OCI-LY1 (cell line): ENCODE results near the gene TBXT.

ENCODE experiments used
- H2AFZ ChIP-seq: fragments of 200-600 bp; sonication (generic), shearing (Covaris generic); 2 replicates; pipeline ENCODE4 v1.6.0; 2014; ENCODE audit warnings: antibody characterized with exemption, mild to moderate bottlenecking, low read length
- H3F3A ChIP-seq: fragments of 200-600 bp; sonication (generic), shearing (Covaris generic); 2 replicates; pipeline ENCODE4 v1.6.0; 2014; ENCODE audit warnings: mild to moderate bottlenecking, antibody characterized with exemption, low read length, moderate library complexity; ENCODE audit not compliant: insufficient read depth
- H3K27ac ChIP-seq: fragments of 200-600 bp; sonication (generic); 2 replicates; pipeline ENCODE4 v1.5.1; 2014; ENCODE audit warnings: low read length, mixed run types, mild to moderate bottlenecking, low read depth; ENCODE audit not compliant: poor library complexity, severe bottlenecking
- H3K27me3 ChIP-seq: fragments of 200-600 bp; sonication (generic); 2 replicates; pipeline ENCODE4 v1.6.0; 2014; ENCODE audit warnings: antibody characterized with exemption, mild to moderate bottlenecking, low read length, moderate library complexity; ENCODE audit not compliant: insufficient read depth
- H3K36me3 ChIP-seq: fragments of 200-600 bp; sonication (generic); 2 replicates; pipeline ENCODE4 v1.6.1; 2014; ENCODE audit warnings: mild to moderate bottlenecking, antibody characterized with exemption, low read length, moderate library complexity, mixed read lengths; ENCODE audit not compliant: insufficient read depth
- H3K4me1 ChIP-seq: fragments of 200-600 bp; sonication (generic); 2 replicates; pipeline ENCODE4 v1.5.1; 2014; ENCODE audit warnings: mild to moderate bottlenecking, low read length, moderate library complexity; ENCODE audit not compliant: insufficient read depth, severe bottlenecking
- H3K4me2 ChIP-seq: fragments of 200-600 bp; sonication (generic), shearing (Covaris generic); 2 replicates; pipeline ENCODE4 v1.6.1; 2014; ENCODE audit warnings: low read length
- H3K4me3 ChIP-seq: fragments of 200-600 bp; sonication (generic); 2 replicates; pipeline ENCODE4 v1.5.1; 2014; ENCODE audit warnings: low read length, low read depth, mild to moderate bottlenecking, mixed read lengths; ENCODE audit not compliant: poor library complexity, severe bottlenecking
- H3K79me2 ChIP-seq: fragments of 200-600 bp; shearing (Covaris generic); 2 replicates; pipeline ENCODE4 v1.6.1; 2016; ENCODE audit warnings: mixed run types, low read length, mixed read lengths; ENCODE audit not compliant: insufficient read depth
- H3K9ac ChIP-seq: fragments of 200-600 bp; sonication (generic), shearing (Covaris generic); 2 replicates; pipeline ENCODE4 v1.6.1; 2014; ENCODE audit warnings: mild to moderate bottlenecking, low read length, mixed read lengths
- H3K9me2 ChIP-seq: fragments of 200-600 bp; sonication (generic), shearing (Covaris generic); 2 replicates; pipeline ENCODE4 v1.6.1; 2014; ENCODE audit warnings: low read depth, mild to moderate bottlenecking, low read length, mixed read lengths
- H3K9me3 ChIP-seq: fragments of 200-600 bp; shearing (Covaris generic); 2 replicates; pipeline ENCODE4 v1.6.1; 2014; ENCODE audit warnings: low read length, mixed read lengths
- H4K20me1 ChIP-seq: fragments of 200-600 bp; sonication (generic), shearing (Covaris generic); 2 replicates; pipeline ENCODE4 v1.6.0; 2016; ENCODE audit warnings: mild to moderate bottlenecking, low read length; ENCODE audit not compliant: insufficient read depth
- CTCF ChIP-seq: fragments of 200-600 bp; sonication (generic), shearing (Covaris generic); IDR thresholded peaks from 2 replicates; pipeline ENCODE4 v1.5.1; 2017; ENCODE audit warnings: mild to moderate bottlenecking, antibody characterized with exemption, low read length, moderate library complexity, mixed read lengths
- EZH2 ChIP-seq: fragments of 200-600 bp; sonication (generic), shearing (Covaris generic); IDR thresholded peaks from 2 replicates; pipeline ENCODE4 v1.8.0; 2017; ENCODE audit warnings: borderline replicate concordance, mixed run types, mild to moderate bottlenecking, antibody characterized with exemption, low read length, moderate library complexity, mixed read lengths

TBXT gene

GRCh38 chr6:166157930-166158617, 9.6 kb downstream of the TBXT start:
- Histone ChIP-seq H3K27me3 (no peaks in the 10 kb centered on the region), H3F3A (no peaks in the 10 kb centered on the region), H3K4me3 (no peak overlapping the region), H3K4me2 (no peak overlapping the region), H4K20me1 (no peaks in the 10 kb centered on the region), H3K9ac (no peak overlapping the region), H3K9me3 (no peaks in the 10 kb centered on the region), H2AFZ (no peak overlapping the region), H3K36me3 (no peaks in the 10 kb centered on the region), H3K79me2 (no peaks in the 10 kb centered on the region), H3K4me1 (no peaks in the 10 kb centered on the region), H3K27ac (no peak overlapping the region), H3K9me2 (no peaks in the 10 kb centered on the region)
- TF ChIP-seq CTCF (no peak), EZH2 (no peak)

GRCh38 chr6:166156942-166157341, 10.7 kb downstream of the TBXT start:
- Histone ChIP-seq H3K4me3 (no peak overlapping the region), H3K79me2 (no peaks in the 10 kb centered on the region), H3K27me3 (no peaks in the 10 kb centered on the region), H3K9me2 (no peaks in the 10 kb centered on the region), H3K36me3 (no peaks in the 10 kb centered on the region), H3K27ac (no peak overlapping the region), H3K4me2 (no peak overlapping the region), H3K9ac (no peak overlapping the region), H2AFZ (no peak overlapping the region), H4K20me1 (no peaks in the 10 kb centered on the region), H3K4me1 (no peaks in the 10 kb centered on the region), H3F3A (no peaks in the 10 kb centered on the region), H3K9me3 (no peaks in the 10 kb centered on the region)
- TF ChIP-seq EZH2 (no peak), CTCF (no peak)

GRCh38 chr6:166153966-166154365, 13.7 kb downstream of the TBXT start:
- no peaks in the 10 kb centered on the region for H3F3A ChIP-seq
- no peaks in the 10 kb centered on the region for H4K20me1 ChIP-seq
- H3K9me3 ChIP-seq, result no peaks in the 10 kb centered on the region
- no peaks in the 10 kb centered on the region for H3K79me2 ChIP-seq
- H3K4me1 ChIP-seq, result no peaks in the 10 kb centered on the region
- no peak overlapping the region for H3K4me3 ChIP-seq
- no peaks in the 10 kb centered on the region for H3K36me3 ChIP-seq
- TF ChIP-seq EZH2, result no peak
- no peak for TF ChIP-seq CTCF
- no peaks in the 10 kb centered on the region for H3K27me3 ChIP-seq
- H3K9ac ChIP-seq, result no peak overlapping the region
- no peak overlapping the region for H2AFZ ChIP-seq
- no peaks in the 10 kb centered on the region for H3K9me2 ChIP-seq
- H3K4me2 ChIP-seq, result no peak overlapping the region
- H3K27ac ChIP-seq, result no peak overlapping the region
